Measurements from ENCODE around the gene RNASEH2B. TPM values are rescaled to one million over a fixed set of nuclear protein-coding genes. Genes with fewer than 3 reads are reported as not detected.

RNASEH2B gene
- total and polyA plus RNA-seq, 2 of the 13 experiments (the other 11 are each of a cell fraction or from before 2014, with no cell fraction given) = 17.2 to 55.4 TPM

- TF ChIP-seq CREB3 (CRISPR knock-in tag; IDR thresholded peaks at IDR 0.05) (no peak), ZBTB21 (CRISPR knock-in tag; IDR thresholded peaks at IDR 0.05) (no peak), EED (CRISPR knock-in tag; IDR thresholded peaks at IDR 0.05) (no peak), FIP1L1 (IDR thresholded peaks at IDR 0.05; ENCODE audit: borderline replicate concordance, insufficient read depth, low read depth, low read length) (no peak), HOXA5 (CRISPR knock-in tag; IDR thresholded peaks at IDR 0.05) (no peak), POLR2AphosphoS5 (IDR thresholded peaks at IDR 0.05; ENCODE audit: low read depth, low read length) (no peak), NFE2 (CRISPR knock-in tag; IDR thresholded peaks at IDR 0.05) (no peak), GATAD1 (CRISPR knock-in tag; IDR thresholded peaks at IDR 0.05) (no peak), ZNF768 (CRISPR knock-in tag; IDR thresholded peaks at IDR 0.05) (no peak), GTF3A (CRISPR knock-in tag; conservative IDR thresholded peaks at IDR 0.05) (no peak), RAD51 (IDR thresholded peaks at IDR 0.05; ENCODE audit: borderline replicate concordance) (no peak), ZKSCAN5 (CRISPR knock-in tag; IDR thresholded peaks at IDR 0.05) (no peak), PAWR (CRISPR knock-in tag; IDR thresholded peaks at IDR 0.05; ENCODE audit: borderline replicate concordance) (no peak), LRRFIP1 (CRISPR knock-in tag; conservative IDR thresholded peaks at IDR 0.05) (no peak), MLX (CRISPR knock-in tag; IDR thresholded peaks at IDR 0.05) (no peak), ZFYVE20 (CRISPR knock-in tag; IDR thresholded peaks at IDR 0.05; ENCODE audit: borderline replicate concordance, low read depth) (no peak), CBFB (CRISPR knock-in tag; IDR thresholded peaks at IDR 0.05) (no peak), NONO (IDR thresholded peaks at IDR 0.05) (no peak), NONO (CRISPR knock-in tag; conservative IDR thresholded peaks at IDR 0.05) (no peak), KLF16 (CRISPR knock-in tag; IDR thresholded peaks at IDR 0.05) (no peak), GATAD2A (CRISPR knock-in tag; IDR thresholded peaks at IDR 0.05) (peak; percentile 40; the same call in 1 of the 2 replicates), ZNF143 (CRISPR knock-in tag; IDR thresholded peaks at IDR 0.05) (no peak), CREBL2 (CRISPR knock-in tag; IDR thresholded peaks at IDR 0.05; ENCODE audit: borderline replicate concordance) (no peak), ZFAT (CRISPR knock-in tag; conservative IDR thresholded peaks at IDR 0.05) (no peak)
- TF ChIP-seq, protein P1, sequence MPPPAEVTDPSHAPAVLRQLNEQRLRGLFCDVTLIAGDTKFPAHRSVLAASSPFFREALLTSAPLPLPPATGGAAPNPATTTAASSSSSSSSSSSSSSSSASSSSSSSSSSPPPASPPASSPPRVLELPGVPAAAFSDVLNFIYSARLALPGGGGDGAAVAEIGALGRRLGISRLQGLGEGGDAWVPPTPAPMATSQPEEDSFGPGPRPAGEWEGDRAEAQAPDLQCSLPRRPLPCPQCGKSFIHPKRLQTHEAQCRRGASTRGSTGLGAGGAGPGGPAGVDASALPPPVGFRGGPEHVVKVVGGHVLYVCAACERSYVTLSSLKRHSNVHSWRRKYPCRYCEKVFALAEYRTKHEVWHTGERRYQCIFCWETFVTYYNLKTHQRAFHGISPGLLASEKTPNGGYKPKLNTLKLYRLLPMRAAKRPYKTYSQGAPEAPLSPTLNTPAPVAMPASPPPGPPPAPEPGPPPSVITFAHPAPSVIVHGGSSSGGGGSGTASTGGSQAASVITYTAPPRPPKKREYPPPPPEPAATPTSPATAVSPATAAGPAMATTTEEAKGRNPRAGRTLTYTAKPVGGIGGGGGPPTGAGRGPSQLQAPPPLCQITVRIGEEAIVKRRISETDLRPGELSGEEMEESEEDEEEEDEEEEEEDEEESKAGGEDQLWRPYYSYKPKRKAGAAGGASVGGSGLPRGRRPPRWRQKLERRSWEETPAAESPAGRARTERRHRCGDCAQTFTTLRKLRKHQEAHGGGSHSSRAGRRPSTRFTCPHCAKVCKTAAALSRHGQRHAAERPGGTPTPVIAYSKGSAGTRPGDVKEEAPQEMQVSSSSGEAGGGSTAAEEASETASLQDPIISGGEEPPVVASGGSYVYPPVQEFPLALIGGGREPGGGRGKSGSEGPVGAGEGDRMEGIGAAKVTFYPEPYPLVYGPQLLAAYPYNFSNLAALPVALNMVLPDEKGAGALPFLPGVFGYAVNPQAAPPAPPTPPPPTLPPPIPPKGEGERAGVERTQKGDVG (CRISPR knock-in tag; IDR thresholded peaks at IDR 0.05; ENCODE audit: borderline replicate concordance) = no peak
These were observed 30.9 kb downstream of the RNASEH2B start (continued) for GRCh38 chr13:50940509-50940908.
